Mesodermal cell (in vitro differentiated cells): ENCODE measurements around the gene STXBP6.
"Not testable (repeated sequence)": the region's sequence is repeated elsewhere in the genome, so short reads cannot be mapped to it uniquely, and the experiment has no call there.

Experiments used
- H3K27ac ChIP-seq: 2 replicates; pipeline ENCODE4 v1.7.0; 2013; ENCODE audit warnings: mild to moderate bottlenecking, low read depth, low read length, moderate library complexity; ENCODE audit not compliant: severe bottlenecking
- H3K36me3 ChIP-seq: 2 replicates; pipeline ENCODE4 v1.7.1; 2013; ENCODE audit warnings: mild to moderate bottlenecking, low read length, moderate library complexity; ENCODE audit not compliant: control insufficient read depth, insufficient read depth
- H3K4me1 ChIP-seq: one replicate; pipeline ENCODE4 v1.7.1; 2013; ENCODE audit warnings: mild to moderate bottlenecking, low read length; ENCODE audit not compliant: insufficient read depth, control insufficient read depth, poor library complexity, severe bottlenecking
- H3K4me3 ChIP-seq: 2 replicates; pipeline ENCODE4 v1.7.0; 2013; ENCODE audit warnings: low read length, control low read depth, mild to moderate bottlenecking; ENCODE audit not compliant: insufficient read depth, poor library complexity, severe bottlenecking; ENCODE audit errors: extremely low read depth
- H3K9me3 ChIP-seq: 2 replicates; pipeline ENCODE4 v1.7.1; 2013; ENCODE audit warnings: mild to moderate bottlenecking, low read length, moderate library complexity; ENCODE audit not compliant: control insufficient read depth
- WGBS, 2 experiments: methylation state at CpG; one replicate each; pipeline ENCODE4 v1.1.5; 2013; ENCODE audit warnings: missing lambda C conversion rate in 2 of 2; ENCODE audit not compliant: insufficient coverage in 2 of 2; 5-methylcytosine and 5-hydroxymethylcytosine counted together

STXBP6 gene

DNA sequence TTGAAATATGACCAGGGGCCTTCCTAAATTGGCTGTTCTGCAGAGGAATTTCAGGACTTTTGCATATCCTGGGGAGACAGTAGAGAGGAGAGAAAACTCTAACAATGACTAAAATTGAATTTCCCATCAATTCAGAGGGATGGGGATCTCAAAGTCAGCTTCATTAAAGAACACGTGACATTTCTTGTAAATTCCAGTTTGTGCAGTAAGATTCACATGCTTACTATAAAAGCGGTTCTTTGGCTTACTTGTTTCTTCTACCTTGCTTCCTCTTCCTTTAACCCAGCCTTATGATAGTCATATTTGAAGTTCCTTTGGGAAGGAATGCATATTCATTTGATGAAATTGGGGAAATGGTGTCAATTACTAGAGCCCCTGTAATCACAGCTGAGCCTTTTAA, 272.3 kb downstream of the STXBP6 start:
- Histone ChIP-seq H3K4me1 (no peaks in the 10 kb centered on the region), H3K36me3 (no peaks in the 10 kb centered on the region), H3K9me3 (no peaks in the 10 kb centered on the region), H3K27ac (no peak overlapping the region), H3K4me3 (no peak overlapping the region)
- 88 to 89% methylated on average over 1 of the region's 2 CpGs for WGBS, 2 experiments

DNA sequence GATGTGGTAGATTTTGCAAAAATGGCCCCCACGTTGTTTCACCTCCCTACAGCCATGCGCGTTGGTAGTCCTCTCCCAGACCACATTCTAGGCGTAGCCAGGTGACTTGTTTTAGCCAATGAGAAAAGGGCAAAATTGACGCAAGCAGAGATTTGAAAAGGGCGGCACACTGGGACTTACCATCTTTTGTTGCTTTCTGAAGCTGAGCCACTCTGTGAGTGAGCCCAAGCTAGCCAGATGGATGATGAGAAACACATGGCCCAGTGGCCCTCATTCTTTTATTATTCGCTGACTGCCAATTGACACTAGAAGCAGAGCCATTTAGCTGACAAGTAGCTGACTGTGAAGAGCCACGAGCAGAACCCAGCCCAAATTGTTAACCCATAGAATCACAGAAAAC, 274.0 kb downstream of the STXBP6 start:
- Histone ChIP-seq H3K27ac (no peak overlapping the region), H3K9me3 (no peaks in the 10 kb centered on the region), H3K4me1 (no peaks in the 10 kb centered on the region), H3K4me3 (no peak overlapping the region), H3K36me3 (no peaks in the 10 kb centered on the region)
- 91 to 94% methylated on average over 7 to 8 of the region's 8 CpGs for WGBS, 2 experiments

DNA sequence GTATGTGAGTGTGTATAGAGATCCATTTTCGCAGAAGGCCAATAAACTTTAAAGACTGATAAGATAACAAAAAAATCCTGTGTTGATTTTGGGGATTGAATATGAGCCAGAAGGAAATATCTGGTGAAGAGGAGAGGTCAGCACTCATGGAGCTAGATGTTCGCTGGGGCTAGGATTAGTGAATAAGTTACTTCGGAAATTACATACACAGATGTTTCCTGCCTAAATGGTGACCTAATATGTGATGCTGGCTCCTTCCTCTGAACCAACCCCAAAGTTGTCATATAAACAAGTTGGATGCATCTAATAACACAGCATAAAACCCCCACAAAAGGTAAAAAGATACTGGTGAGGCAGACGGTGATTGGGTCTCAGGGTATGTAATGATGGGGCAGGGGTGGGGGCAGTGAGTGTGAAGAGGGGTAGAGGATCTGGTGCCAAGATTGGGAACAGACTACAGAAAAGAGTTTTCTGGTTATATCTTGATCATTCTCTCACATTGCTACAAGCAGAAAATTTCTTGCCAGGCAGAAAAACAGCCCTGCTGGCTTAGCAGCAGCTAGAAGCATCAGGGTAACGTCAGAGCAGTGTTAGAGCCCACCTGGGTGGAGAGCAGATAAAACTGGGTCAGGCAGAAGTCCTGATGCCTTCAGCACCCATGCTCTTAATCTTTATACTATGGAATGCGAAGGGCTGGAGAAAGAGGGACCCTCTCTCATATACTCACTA, 275.6 kb downstream of the STXBP6 start:
- Histone ChIP-seq H3K4me3 (no peak overlapping the region), H3K9me3 (no peaks in the 10 kb centered on the region), H3K36me3 (no peaks in the 10 kb centered on the region), H3K27ac (no peak overlapping the region), H3K4me1 (no peaks in the 10 kb centered on the region)
- WGBS, 2 experiments = 40 to 83% methylated on average over 1 to 2 of the region's 6 CpGs

DNA sequence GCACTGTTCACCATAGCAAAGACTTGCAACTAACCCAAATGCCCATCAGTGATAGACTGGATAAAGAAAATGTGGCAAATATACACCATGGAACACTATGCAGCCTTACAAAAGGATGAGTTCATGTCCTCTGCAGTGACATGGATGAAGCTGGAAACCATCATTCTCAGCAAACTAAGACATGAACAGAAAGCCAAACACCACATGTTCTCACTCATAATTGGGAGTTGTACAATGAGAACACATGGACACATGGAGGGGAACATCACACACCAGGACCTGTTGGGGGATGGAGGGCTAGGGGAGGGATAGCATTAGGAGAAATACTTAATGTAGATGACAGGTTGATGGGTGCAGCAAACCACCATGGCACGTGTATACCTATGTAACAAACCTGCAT, 276.4 kb downstream of the STXBP6 start:
- H3K4me3 ChIP-seq, H3K36me3 ChIP-seq: not testable (repeated sequence)
- no CpG with 5 or more reads among the region's 1 CpG for WGBS, 2 experiments

DNA sequence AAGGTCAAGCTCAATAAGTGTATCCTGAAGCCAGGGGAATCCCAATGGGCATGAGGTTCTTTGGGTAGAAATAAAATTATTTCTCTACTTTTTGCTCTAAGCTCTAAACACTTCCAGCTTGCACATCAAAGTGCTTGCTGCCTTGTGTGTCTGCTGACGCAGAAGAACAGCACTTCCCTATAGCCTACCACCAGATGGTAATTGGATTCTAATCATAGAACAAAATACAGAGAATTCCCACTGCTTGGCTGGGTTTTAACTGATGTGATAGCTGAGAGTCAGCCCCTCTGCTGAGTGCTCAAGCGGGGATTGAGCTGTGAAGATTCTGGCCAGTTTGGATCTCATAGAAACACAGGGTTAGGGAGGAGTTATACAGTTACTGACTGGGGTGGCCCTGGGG, 283.5 kb downstream of the STXBP6 start:
- Histone ChIP-seq H3K4me1 (no peaks in the 10 kb centered on the region), H3K36me3 (no peaks in the 10 kb centered on the region), H3K27ac (no peak overlapping the region), H3K4me3 (no peak overlapping the region), H3K9me3 (no peaks in the 10 kb centered on the region)
- 0 to 30% methylated on average over 1 to 2 of the region's 2 CpGs for WGBS, 2 experiments

More for the DNA sequence above, 276.4 kb downstream of the STXBP6 start:
- H3K4me1 ChIP-seq, H3K27ac ChIP-seq, H3K9me3 ChIP-seq: not testable (repeated sequence)

DNA sequence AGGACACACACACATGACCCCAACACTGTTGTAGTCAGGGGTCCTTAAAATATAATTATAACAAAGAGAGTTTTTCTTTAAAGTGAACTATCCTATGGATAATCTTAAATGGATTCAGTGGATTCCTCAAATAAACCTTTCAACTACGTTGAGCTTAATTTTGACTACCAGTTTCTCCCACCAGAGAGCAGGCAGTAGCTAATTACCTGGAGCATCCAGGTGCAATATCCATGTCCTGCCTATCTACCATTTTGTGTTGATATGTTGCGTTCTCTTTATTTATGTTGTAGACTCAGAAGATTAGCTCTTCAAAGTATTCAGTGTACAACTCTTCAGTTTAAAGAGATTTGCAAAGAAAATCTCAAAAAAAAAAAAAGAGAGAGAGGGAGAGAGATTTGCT, 288.8 kb downstream of the STXBP6 start:
- Histone ChIP-seq H3K9me3 (no peaks in the 10 kb centered on the region), H3K4me3 (no peak overlapping the region), H3K4me1 (no peaks in the 10 kb centered on the region), H3K36me3 (no peaks in the 10 kb centered on the region), H3K27ac (no peak overlapping the region)
- WGBS, 2 experiments = 60% methylated on average over 1 of the region's 2 CpGs; no CpG with 5 or more reads in 1 of the 2 experiments
